ENCODE measurements around the gene PRR19. TPM values are rescaled to one million over a fixed set of nuclear protein-coding genes. Genes with fewer than 3 reads are reported as not detected.

The PRR19 gene
- total and polyA plus RNA-seq, 8 donors: 0.68 to 0.98 TPM; not detected in 6

DNA sequence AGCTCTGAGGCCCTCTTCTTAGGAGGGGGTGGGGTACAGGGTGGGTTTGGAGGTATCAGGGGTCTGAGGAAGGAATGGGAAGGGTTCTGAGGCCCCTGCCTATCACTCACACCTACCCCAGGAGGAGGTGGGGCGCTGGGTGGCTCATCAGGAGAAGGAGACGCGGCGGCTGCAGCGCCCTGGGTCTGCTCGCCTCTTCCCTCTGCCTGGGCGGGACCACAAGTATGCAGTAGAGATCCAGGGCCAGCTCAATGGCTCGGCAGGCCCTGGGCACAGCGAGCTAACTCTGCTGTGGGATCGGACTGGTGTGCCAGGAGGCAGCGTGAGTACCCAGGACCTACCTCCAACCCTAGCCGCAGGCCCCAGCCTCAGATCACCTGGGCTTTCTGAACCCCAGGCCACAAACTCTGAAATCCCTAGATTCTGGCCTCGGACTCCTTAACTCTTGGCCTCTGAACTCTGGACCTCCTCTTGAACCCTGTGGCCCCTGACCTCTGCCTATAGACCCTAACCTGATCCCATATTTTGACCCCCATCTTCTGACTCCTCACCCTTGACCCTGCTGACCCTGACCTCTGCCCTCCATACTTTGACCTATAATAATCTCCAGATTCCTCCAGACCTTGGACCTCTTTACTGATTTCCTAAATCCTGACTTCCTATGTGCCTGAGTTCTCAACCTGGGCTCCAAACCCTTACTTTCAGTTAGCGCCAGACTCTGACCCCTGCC lies 47.6 kb downstream of the PRR19 start:
- Histone ChIP-seq H3K4me3 (no peak overlapping the region), H3K9me3 (no peaks in the 10 kb centered on the region), H3K27me3 (no peaks in the 10 kb centered on the region), H3K27ac (no peak overlapping the region), H3K4me1 (no peaks in the 10 kb centered on the region), H3K36me3 (peaks cover 4 to 90% (median 83%) of the 10 kb centered on the region in 4 donors)
- no peak for DNase-seq
- intact Hi-C loops (cut with DNase I; ENCODE audit: low total_unique reads): no loop called here
- TF ChIP-seq POLR2AphosphoS5 (IDR thresholded peaks at IDR 0.05) (no peak), POLR2A (IDR thresholded peaks at IDR 0.05) (no peak), EP300 (IDR thresholded peaks at IDR 0.05) (no peak)
- TF ChIP-seq, protein P1, sequence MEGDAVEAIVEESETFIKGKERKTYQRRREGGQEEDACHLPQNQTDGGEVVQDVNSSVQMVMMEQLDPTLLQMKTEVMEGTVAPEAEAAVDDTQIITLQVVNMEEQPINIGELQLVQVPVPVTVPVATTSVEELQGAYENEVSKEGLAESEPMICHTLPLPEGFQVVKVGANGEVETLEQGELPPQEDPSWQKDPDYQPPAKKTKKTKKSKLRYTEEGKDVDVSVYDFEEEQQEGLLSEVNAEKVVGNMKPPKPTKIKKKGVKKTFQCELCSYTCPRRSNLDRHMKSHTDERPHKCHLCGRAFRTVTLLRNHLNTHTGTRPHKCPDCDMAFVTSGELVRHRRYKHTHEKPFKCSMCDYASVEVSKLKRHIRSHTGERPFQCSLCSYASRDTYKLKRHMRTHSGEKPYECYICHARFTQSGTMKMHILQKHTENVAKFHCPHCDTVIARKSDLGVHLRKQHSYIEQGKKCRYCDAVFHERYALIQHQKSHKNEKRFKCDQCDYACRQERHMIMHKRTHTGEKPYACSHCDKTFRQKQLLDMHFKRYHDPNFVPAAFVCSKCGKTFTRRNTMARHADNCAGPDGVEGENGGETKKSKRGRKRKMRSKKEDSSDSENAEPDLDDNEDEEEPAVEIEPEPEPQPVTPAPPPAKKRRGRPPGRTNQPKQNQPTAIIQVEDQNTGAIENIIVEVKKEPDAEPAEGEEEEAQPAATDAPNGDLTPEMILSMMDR (IDR thresholded peaks at IDR 0.05): no peak
- WGBS, 5 donors: 94 to 97% (median 95%) methylated on average over 8 to 14 of the region's 14 CpGs

DNA sequence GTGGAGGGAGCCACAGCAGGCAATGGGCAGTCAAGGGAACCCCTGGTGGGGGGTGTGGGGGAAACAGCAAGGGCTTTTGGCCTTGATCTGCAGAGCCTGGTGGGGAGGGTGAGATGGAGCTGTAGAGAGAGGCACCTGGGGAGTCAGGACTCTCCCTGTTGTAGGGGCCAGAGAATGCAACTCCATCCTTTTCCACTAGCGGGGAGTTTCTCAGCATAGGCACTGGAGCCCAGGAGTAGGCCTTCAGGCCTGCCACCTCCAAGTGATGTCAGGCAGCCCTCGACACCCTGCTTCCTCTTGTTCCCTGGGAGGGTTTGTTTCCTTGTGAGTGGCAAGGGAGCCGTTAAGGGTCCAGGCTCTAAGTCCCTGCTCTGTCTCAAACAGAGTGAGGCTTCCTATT lies 48.5 kb downstream of the PRR19 start:
- Histone ChIP-seq H3K27ac (no peak overlapping the region), H3K4me3 (no peak overlapping the region), H3K36me3 (peaks cover 3 to 90% (median 83%) of the 10 kb centered on the region in 4 donors), H3K4me1 (no peaks in the 10 kb centered on the region), H3K27me3 (no peaks in the 10 kb centered on the region), H3K9me3 (no peaks in the 10 kb centered on the region)
- DNase-seq: no peak
- intact Hi-C loops (cut with DNase I; ENCODE audit: low total_unique reads): no loop called here
- WGBS, 5 donors: 84 to 96% (median 92%) methylated on average over 3 of the region's 3 CpGs
- TF ChIP-seq POLR2A (IDR thresholded peaks at IDR 0.05) (no peak), POLR2AphosphoS5 (IDR thresholded peaks at IDR 0.05) (no peak), EP300 (IDR thresholded peaks at IDR 0.05) (no peak)
- TF ChIP-seq, protein P1 (IDR thresholded peaks at IDR 0.05): no peak

DNA sequence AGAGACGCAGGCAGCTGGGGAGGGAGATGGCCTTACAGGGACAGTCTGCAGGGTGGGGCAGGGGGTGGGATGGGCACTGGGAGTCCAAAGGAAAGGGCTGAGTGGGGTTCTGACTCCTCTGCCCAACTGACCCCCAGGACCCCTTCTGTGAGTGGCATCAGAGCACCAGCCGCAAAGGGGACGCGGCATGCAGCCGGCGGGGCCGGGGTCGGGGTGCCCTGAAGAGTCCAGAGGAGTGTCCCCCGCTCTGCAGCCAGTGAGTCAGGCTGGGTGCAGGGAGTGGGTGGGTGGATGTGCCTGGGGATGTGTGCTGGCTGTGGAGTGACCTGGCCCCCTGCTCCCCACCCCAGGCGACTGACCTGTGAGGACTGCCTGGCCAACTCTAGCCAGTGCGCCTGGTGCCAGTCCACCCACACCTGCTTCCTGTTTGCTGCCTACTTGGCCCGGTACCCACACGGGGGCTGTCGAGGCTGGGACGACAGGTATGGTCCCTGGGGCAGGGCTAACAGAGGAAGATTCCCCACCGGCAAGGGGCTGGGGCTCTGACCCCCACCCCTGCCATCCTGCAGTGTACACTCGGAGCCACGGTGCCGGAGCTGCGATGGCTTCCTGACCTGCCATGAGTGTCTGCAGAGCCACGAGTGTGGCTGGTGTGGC lies 49.3 kb downstream of the PRR19 start:
- Histone ChIP-seq H3K27ac (no peak overlapping the region), H3K9me3 (no peaks in the 10 kb centered on the region), H3K36me3 (peaks cover 7 to 90% (median 84%) of the 10 kb centered on the region in 4 donors), H3K4me3 (no peak overlapping the region), H3K27me3 (no peaks in the 10 kb centered on the region), H3K4me1 (no peaks in the 10 kb centered on the region)
- WGBS, 5 donors: 89 to 93% (median 92%) methylated on average over 4 to 21 of the region's 21 CpGs
- intact Hi-C loops (cut with DNase I; ENCODE audit: low total_unique reads): no loop called here
- no peak for DNase-seq
- TF ChIP-seq POLR2A (IDR thresholded peaks at IDR 0.05) (no peak), POLR2AphosphoS5 (IDR thresholded peaks at IDR 0.05) (no peak), EP300 (IDR thresholded peaks at IDR 0.05) (no peak)
- TF ChIP-seq, protein P1 (IDR thresholded peaks at IDR 0.05): no peak

DNA sequence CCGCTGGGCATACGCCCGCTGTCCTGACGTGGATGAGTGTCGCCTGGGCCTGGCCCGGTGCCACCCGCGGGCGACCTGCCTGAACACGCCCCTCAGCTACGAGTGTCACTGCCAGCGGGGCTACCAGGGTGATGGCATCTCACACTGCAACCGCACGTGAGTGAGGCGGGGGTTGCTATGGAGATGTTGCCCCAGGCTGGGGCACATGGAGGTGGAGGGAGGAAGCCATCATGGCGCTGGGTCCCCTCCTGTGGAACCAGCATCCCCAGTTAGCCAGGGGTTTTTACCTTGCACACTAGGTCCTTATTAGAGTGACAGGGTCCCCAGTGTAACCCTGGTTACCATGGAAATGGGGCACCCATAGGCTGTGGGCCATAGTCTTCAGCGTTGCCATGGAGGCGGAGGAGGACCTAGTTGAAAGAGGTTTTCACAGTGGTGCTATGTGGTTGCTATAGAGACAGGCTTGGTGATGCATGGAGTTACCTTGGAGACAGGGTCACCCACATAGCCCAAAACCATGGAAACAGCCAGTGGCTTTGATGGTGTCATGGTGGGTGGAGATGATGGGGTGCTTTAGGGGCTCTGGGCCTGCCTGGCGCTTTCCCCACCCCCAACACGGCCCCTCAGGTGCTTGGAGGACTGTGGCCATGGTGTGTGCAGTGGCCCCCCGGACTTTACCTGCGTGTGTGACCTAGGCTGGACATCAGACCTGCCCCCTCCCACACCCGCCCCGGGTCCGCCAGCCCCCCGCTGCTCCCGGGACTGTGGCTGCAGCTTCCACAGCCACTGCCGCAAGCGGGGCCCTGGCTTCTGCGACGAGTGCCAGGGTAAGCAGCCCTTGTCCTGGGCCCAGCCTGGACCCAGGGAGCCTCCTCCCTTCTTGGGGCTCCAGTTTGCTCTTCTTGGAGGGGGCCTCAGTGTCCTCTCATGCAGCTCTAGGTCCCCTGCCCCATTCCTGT lies 50.6 kb downstream of the PRR19 start:
- Histone ChIP-seq H3K36me3 (peaks cover 16 to 99% (median 93%) of the 10 kb centered on the region in 4 donors), H3K27me3 (no peaks in the 10 kb centered on the region), H3K9me3 (no peaks in the 10 kb centered on the region), H3K27ac (no peak overlapping the region), H3K4me3 (no peak overlapping the region), H3K4me1 (no peaks in the 10 kb centered on the region)
- WGBS, 5 donors: 84 to 90% (median 89%) methylated on average over 11 to 31 of the region's 31 CpGs
- peak in 1 of 2 donors; percentile 32 for DNase-seq
- intact Hi-C loops (cut with DNase I; ENCODE audit: low total_unique reads): no loop called here
- TF ChIP-seq POLR2A (IDR thresholded peaks at IDR 0.05) (no peak), POLR2AphosphoS5 (IDR thresholded peaks at IDR 0.05) (no peak), EP300 (IDR thresholded peaks at IDR 0.05) (no peak)
- TF ChIP-seq, protein P1 (IDR thresholded peaks at IDR 0.05): no peak

Data from stomach (tissue), 9 donors.